ENCODE data around the gene KIF4B. TPM values are rescaled to one million over a fixed set of nuclear protein-coding genes. Genes with fewer than 3 reads are reported as not detected.
"Not testable (repeated sequence)": the region's sequence is repeated elsewhere in the genome, so short reads cannot be mapped to it uniquely, and the experiment has no call there.

The KIF4B gene
- 0.03 and 0.10 TPM in 2 replicates for total RNA-seq (2014; rRNA removed; shearing (Covaris generic); ENCODE audit: low replicate concordance)

- Histone ChIP-seq H3K27me3 (peaks cover 4% of the 10 kb centered on the region; the same call in 1 of the 2 replicates), H3K36me3 (no peaks in the 10 kb centered on the region), H3K4me3 (no peak within 1 kb of the TSS), H3K9me3 (no peaks in the 10 kb centered on the region)
- no peak for DNase-seq
Observed at GRCh38 chr5:155013526-155013925, at the start of gene KIF4B. KIF4B (plus strand) TSS chr5:155013755; CDS start chr5:155013860, 105 bp downstream.

- Histone ChIP-seq H3K4me3 (no peak overlapping the region), H3K36me3 (peaks cover 36% of the 10 kb centered on the region)
- no peak for DNase-seq
Observed at GRCh38 chr5:154966081-154966841, 47.3 kb upstream of the KIF4B start.

GRCh38 chr5:154966874-154967273 lies 46.7 kb upstream of the KIF4B start:
- H3K36me3 ChIP-seq = peaks cover 30% of the 10 kb centered on the region
- DNase-seq = no peak
- H3K4me3 ChIP-seq = no peak overlapping the region
- H3K9me3 ChIP-seq = no peaks in the 10 kb centered on the region
- no peaks in the 10 kb centered on the region for H3K27me3 ChIP-seq

More at GRCh38 chr5:154966081-154966841, 47.3 kb upstream of the KIF4B start:
- Histone ChIP-seq H3K27me3 (no peaks in the 10 kb centered on the region), H3K9me3 (no peaks in the 10 kb centered on the region)

GRCh38 chr5:154967421-154968024 lies 46.0 kb upstream of the KIF4B start:
- Histone ChIP-seq H3K4me3 (no peak overlapping the region), H3K9me3 (no peaks in the 10 kb centered on the region), H3K27me3 (no peaks in the 10 kb centered on the region), H3K36me3 (peaks cover 25% of the 10 kb centered on the region)
- no peak for DNase-seq

GRCh38 chr5:154968953-154969352 lies 44.6 kb upstream of the KIF4B start:
- H3K9me3 ChIP-seq = no peaks in the 10 kb centered on the region
- H3K27me3 ChIP-seq = no peaks in the 10 kb centered on the region
- no peak overlapping the region for H3K4me3 ChIP-seq
- peaks cover 25% of the 10 kb centered on the region for H3K36me3 ChIP-seq
- DNase-seq = no peak

- H3K9me3 ChIP-seq = no peaks in the 10 kb centered on the region; the same call in 1 of the 2 replicates
- H3K27me3 ChIP-seq = no peaks in the 10 kb centered on the region
- H3K4me3 ChIP-seq = no peak overlapping the region
- DNase-seq = peak; percentile 21
- peaks cover 30% of the 10 kb centered on the region for H3K36me3 ChIP-seq
Observed at GRCh38 chr5:154970759-154971158, 42.8 kb upstream of the KIF4B start.

- DNase-seq = no peak
- Histone ChIP-seq H3K36me3 (peaks cover 29% of the 10 kb centered on the region), H3K9me3 (no peaks in the 10 kb centered on the region; the same call in 1 of the 2 replicates), H3K4me3 (no peak overlapping the region), H3K27me3 (no peaks in the 10 kb centered on the region)
Observed at GRCh38 chr5:154971501-154971900, 42.1 kb upstream of the KIF4B start.

GRCh38 chr5:154972476-154973080 lies 41.0 kb upstream of the KIF4B start:
- no peaks in the 10 kb centered on the region; the same call in 1 of the 2 replicates for H3K9me3 ChIP-seq
- H3K36me3 ChIP-seq = peaks cover 22% of the 10 kb centered on the region
- no peaks in the 10 kb centered on the region for H3K27me3 ChIP-seq
- no peak overlapping the region for H3K4me3 ChIP-seq
- peak; percentile 11 for DNase-seq

GRCh38 chr5:154976082-154976481 lies 37.5 kb upstream of the KIF4B start:
- not testable (repeated sequence) for H3K9me3 ChIP-seq, DNase-seq, H3K27me3 ChIP-seq, H3K36me3 ChIP-seq, H3K4me3 ChIP-seq

GRCh38 chr5:154977409-154977808 lies 36.1 kb upstream of the KIF4B start:
- no peak for DNase-seq
- H3K36me3 ChIP-seq = peaks cover 6% of the 10 kb centered on the region; the same call in 1 of the 2 replicates
- no peaks in the 10 kb centered on the region; the same call in 1 of the 2 replicates for H3K9me3 ChIP-seq
- H3K4me3 ChIP-seq = no peak overlapping the region
- H3K27me3 ChIP-seq = no peaks in the 10 kb centered on the region

GRCh38 chr5:154978294-154978693 lies 35.3 kb upstream of the KIF4B start:
- not testable (repeated sequence) for H3K4me3 ChIP-seq, H3K9me3 ChIP-seq, H3K36me3 ChIP-seq, DNase-seq, H3K27me3 ChIP-seq

GRCh38 chr5:154984946-154985516 lies 28.5 kb upstream of the KIF4B start:
- Histone ChIP-seq H3K4me3 (no peak overlapping the region), H3K36me3 (no peaks in the 10 kb centered on the region), H3K27me3 (no peaks in the 10 kb centered on the region), H3K9me3 (no peaks in the 10 kb centered on the region)
- DNase-seq = no peak

GRCh38 chr5:154986151-154986550 lies 27.4 kb upstream of the KIF4B start:
- Histone ChIP-seq H3K9me3 (no peaks in the 10 kb centered on the region), H3K27me3 (no peaks in the 10 kb centered on the region), H3K36me3 (no peaks in the 10 kb centered on the region), H3K4me3 (no peak overlapping the region)
- no peak for DNase-seq

GRCh38 chr5:154989626-154990025 lies 23.9 kb upstream of the KIF4B start:
- H3K9me3 ChIP-seq = no peaks in the 10 kb centered on the region
- no peaks in the 10 kb centered on the region for H3K36me3 ChIP-seq
- no peak for DNase-seq
- H3K4me3 ChIP-seq = no peak overlapping the region
- no peaks in the 10 kb centered on the region for H3K27me3 ChIP-seq

- no peaks in the 10 kb centered on the region for H3K27me3 ChIP-seq
- no peak for DNase-seq
Observed at GRCh38 chr5:154993461-154993860, 20.1 kb upstream of the KIF4B start.

GRCh38 chr5:154995679-154996078 lies 17.9 kb upstream of the KIF4B start:
- Histone ChIP-seq H3K36me3 (no peaks in the 10 kb centered on the region), H3K9me3 (no peaks in the 10 kb centered on the region), H3K4me3 (no peak overlapping the region), H3K27me3 (no peaks in the 10 kb centered on the region)
- no peak for DNase-seq

More at GRCh38 chr5:154993461-154993860, 20.1 kb upstream of the KIF4B start:
- Histone ChIP-seq H3K36me3 (no peaks in the 10 kb centered on the region), H3K9me3 (no peaks in the 10 kb centered on the region), H3K4me3 (no peak overlapping the region)

- no peak for DNase-seq
Observed at GRCh38 chr5:154997746-154998145, 15.8 kb upstream of the KIF4B start.

More at GRCh38 chr5:154997746-154998145, 15.8 kb upstream of the KIF4B start:
- H3K4me3 ChIP-seq = no peak overlapping the region
- no peaks in the 10 kb centered on the region for H3K36me3 ChIP-seq
- H3K27me3 ChIP-seq = no peaks in the 10 kb centered on the region
- no peaks in the 10 kb centered on the region for H3K9me3 ChIP-seq
